ENCODE measurements around the gene PPM1L. TPM values are rescaled to one million over a fixed set of nuclear protein-coding genes. Genes with fewer than 3 reads are reported as not detected.

The PPM1L gene
- total RNA-seq, 2 donors from 2014 or later, result 7.6 to 13.7 TPM

GRCh38 chr3:160949460-160949859 is 193.4 kb downstream of the PPM1L start:
- H3K4me3 ChIP-seq, result no peak overlapping the region
- peaks cover 19% of the 10 kb centered on the region for H3K4me1 ChIP-seq
- no peaks in the 10 kb centered on the region for H3K9me3 ChIP-seq
- WGBS, 2 donors, result 80 to 95% methylated on average over 4 of the region's 4 CpGs
- DNase-seq, result no peak
- ATAC-seq, result no peak
- H3K36me3 ChIP-seq (replicated peaks in 1 of 2; ENCODE audit: insufficient read depth in 1 of 2, low read depth in 2 of 2), result no peaks in the 10 kb centered on the region
- no peaks in the 10 kb centered on the region for H3K27me3 ChIP-seq
- intact Hi-C loops (cut with DNase I), result no loop called here
- TF ChIP-seq CTCF (IDR thresholded peaks at IDR 0.05) (no peak), POLR2A (IDR thresholded peaks at IDR 0.05) (no peak)
- H3K27ac ChIP-seq, result no peak overlapping the region

GRCh38 chr3:160950542-160950941 is 194.5 kb downstream of the PPM1L start:
- H3K27ac ChIP-seq, result peak overlapping the region in 1 of 4 donors; percentile 13
- H3K4me1 ChIP-seq, result peaks cover 19% of the 10 kb centered on the region
- ATAC-seq, result no peak

GRCh38 chr3:160950954-160951353 is 194.9 kb downstream of the PPM1L start:
- intact Hi-C loops (cut with DNase I), result no loop called here
- ATAC-seq (no peak), DNase-seq (no peak)
- 59 to 72% methylated on average over 2 of the region's 2 CpGs for WGBS, 2 donors
- no peaks in the 10 kb centered on the region for H3K36me3 ChIP-seq (replicated peaks in 1 of 2; ENCODE audit: insufficient read depth in 1 of 2, low read depth in 2 of 2)
- TF ChIP-seq CTCF (IDR thresholded peaks at IDR 0.05) (no peak), POLR2A (IDR thresholded peaks at IDR 0.05) (no peak)
- H3K9me3 ChIP-seq, result no peaks in the 10 kb centered on the region
- no peak overlapping the region for H3K4me3 ChIP-seq
- peaks cover 19% of the 10 kb centered on the region for H3K4me1 ChIP-seq
- H3K27me3 ChIP-seq, result no peaks in the 10 kb centered on the region
- no peak overlapping the region for H3K27ac ChIP-seq

More at GRCh38 chr3:160950542-160950941, 194.5 kb downstream of the PPM1L start:
- no peak for DNase-seq
- TF ChIP-seq CTCF (IDR thresholded peaks at IDR 0.05) (no peak), POLR2A (IDR thresholded peaks at IDR 0.05) (no peak)
- intact Hi-C loops (cut with DNase I), result no loop called here
- Histone ChIP-seq H3K9me3 (no peaks in the 10 kb centered on the region), H3K4me3 (no peak overlapping the region), H3K27me3 (no peaks in the 10 kb centered on the region), H3K36me3 (replicated peaks in 1 of 2; ENCODE audit: insufficient read depth in 1 of 2, low read depth in 2 of 2) (no peaks in the 10 kb centered on the region)
- WGBS, 2 donors, result 17 to 45% methylated on average over 2 of the region's 2 CpGs

- intact Hi-C loops (cut with DNase I), result no loop called here
- no peak overlapping the region for H3K27ac ChIP-seq
- peaks cover 19% of the 10 kb centered on the region for H3K4me1 ChIP-seq
- H3K36me3 ChIP-seq (replicated peaks in 1 of 2; ENCODE audit: insufficient read depth in 1 of 2, low read depth in 2 of 2), result no peaks in the 10 kb centered on the region
- no peak for DNase-seq
- TF ChIP-seq CTCF (IDR thresholded peaks at IDR 0.05), result no peak
- TF ChIP-seq POLR2A (IDR thresholded peaks at IDR 0.05), result no peak
- H3K9me3 ChIP-seq, result no peaks in the 10 kb centered on the region
- WGBS, 2 donors, result 35 to 36% methylated on average over 8 of the region's 8 CpGs
- H3K27me3 ChIP-seq, result no peaks in the 10 kb centered on the region
- no peak for ATAC-seq
- no peak overlapping the region for H3K4me3 ChIP-seq
Observed at GRCh38 chr3:160951642-160952487, 195.8 kb downstream of the PPM1L start.

- 94 to 97% methylated on average over 3 of the region's 3 CpGs for WGBS, 2 donors
- ATAC-seq, result no peak
- no peak for DNase-seq
- Histone ChIP-seq H3K27ac (no peak overlapping the region), H3K36me3 (replicated peaks in 1 of 2; ENCODE audit: insufficient read depth in 1 of 2, low read depth in 2 of 2) (no peaks in the 10 kb centered on the region), H3K4me3 (no peak overlapping the region), H3K27me3 (no peaks in the 10 kb centered on the region), H3K4me1 (peaks cover 19% of the 10 kb centered on the region), H3K9me3 (no peaks in the 10 kb centered on the region)
- intact Hi-C loops (cut with DNase I), result no loop called here
- no peak for TF ChIP-seq POLR2A (IDR thresholded peaks at IDR 0.05)
- TF ChIP-seq CTCF (IDR thresholded peaks at IDR 0.05), result no peak
Observed at GRCh38 chr3:160953686-160954085, 197.7 kb downstream of the PPM1L start.
